Heart left ventricle (tissue), 16 donors: ENCODE data around the gene ANKRD16. TPM values are rescaled to one million over a fixed set of nuclear protein-coding genes. Genes with fewer than 3 reads are reported as not detected.
A peak's percentile ranks its signal among the peaks of the same experiment; 100 is the strongest.

Source experiments
- ATAC-seq, 4 donors: fragments of 200-7000 bp; cut with Tn5 transposase; one replicate each; pipeline ENCODE4 v1.9.1; 2020 to 2022; ENCODE audit warnings: moderate library complexity in 4 of 4, mild to moderate bottlenecking in 3 of 4, moderate number of reproducible peaks in 1 of 4
- DNase-seq, 5 donors: peaks; one replicate each; pipeline ENCODE4 v3.0.0-alpha.2; 2020
- H3K27ac ChIP-seq, 12 donors: fragments of 200-600 bp; sonication (generic) in 4 of 12; one replicate each; pipeline versions ENCODE4 v1.5.0 to v1.8.0; 2016 to 2022; ENCODE audit warnings: mild to moderate bottlenecking in 2 of 12
- H3K27me3 ChIP-seq, 9 donors: fragments of 200-600 bp; sonication (generic) in 2 of 9; one replicate each; pipeline versions ENCODE4 v1.5.1 to v1.8.0; 2016 to 2022; ENCODE audit warnings: mild to moderate bottlenecking in 3 of 9
- H3K36me3 ChIP-seq, 9 donors: fragments of 200-600 bp; sonication (generic) in 2 of 9; one replicate each; pipeline versions ENCODE4 v1.5.0 to v1.8.0; 2018 to 2022; ENCODE audit warnings: mild to moderate bottlenecking in 2 of 9
- H3K4me1 ChIP-seq, 12 donors: fragments of 200-600 bp; sonication (generic) in 4 of 12; one replicate each; pipeline versions ENCODE4 v1.5.0 to v1.8.0; 2016 to 2022; ENCODE audit warnings: mild to moderate bottlenecking in 3 of 12
- H3K4me3 ChIP-seq, 12 donors: fragments of 200-600 bp; sonication (generic) in 4 of 12; one replicate each; pipeline versions ENCODE4 v1.5.0 to v1.8.0; 2017 to 2022; ENCODE audit warnings: mild to moderate bottlenecking in 9 of 12, moderate library complexity in 4 of 12
- H3K9me3 ChIP-seq, 12 donors: fragments of 200-600 bp; sonication (generic) in 4 of 12; one replicate each; pipeline versions ENCODE4 v1.5.0 to v1.8.0; 2016 to 2022; ENCODE audit warnings: mild to moderate bottlenecking in 1 of 12
- CTCF ChIP-seq, 12 donors: fragments of 200-600 bp; sonication (generic) in 4 of 12; IDR thresholded peaks; one replicate each; pipeline versions ENCODE4 v1.5.0 to v1.8.0; 2018 to 2022; ENCODE audit warnings: antibody characterized with exemption in 12 of 12, mild to moderate bottlenecking in 5 of 12
- POLR2A ChIP-seq, 2 donors: fragments of 450-650 bp; IDR thresholded peaks; one replicate each; pipeline ENCODE4 v1.6.1; 2017; ENCODE audit warnings: antibody characterized with exemption in 2 of 2, mild to moderate bottlenecking in 2 of 2, moderate library complexity in 2 of 2
- WGBS, 4 donors: extraction: QIAGEN DNeasy Blood & Tissue Kit in 2 of 4; methylation state at CpG; one replicate each; pipeline versions ENCODE4 v1.1.5 to v1.1.7; 2013 to 2018; 5-methylcytosine and 5-hydroxymethylcytosine counted together
- intact Hi-C, 10 donors: fragments of 100-400 bp; cut with DNase I; formaldehyde crosslinking; loops; one replicate each; pipeline versions ENCODE4 v1.11.1 to v1.14.2; 2022
- polyA plus RNA-seq, 2 donors: library from polyadenylated mRNA; stranded (reverse); fragments of 200-250 nt; gene quantifications; one replicate each; pipeline ENCODE4 v1.2.3, GENCODE V29; 2013
- total RNA-seq, 9 donors: library from RNA; depleted of rRNA in 2 of 9; stranded (reverse); fragments of >200 nt in 2 of 9; fragmentation: NEBNext Ultra II Directional in 3 of 9; extraction: Animal tissue kit (Norgen Biotek cat#: 25700) in 3 of 9; gene quantifications; one replicate each; pipeline versions ENCODE4 v1.1.0 to v1.2.4, GENCODE V29; 2016 to 2023
- donor health status: ischemic (EF 13 %, LVEDD 7.1; RV severe dilation, severe dysfunction).
- donor health status: healthy with polysubstance abuse.
- donor health status: DM: no; HTN: yes; CAD: no.
- donor health status: DM: no; HTN: no; CAD: no.
- donor health status: ischemic (EF 25% LVEDD 6.9; RV normal size, moderate dysfunction).
- donor health status: ischemic (EF 25% LVEDD 5.7; RV mildly dilated, moderate dysfunction).
- donor health status: healthy.
- donor health status: DM: yes; HTN: yes; CAD: no.
- donor health status: ischemic (EF 35%, LVEDD 5.7; RV mildly dilated, moderate dysfunction).
- donor health status: nonischemic (EF 11% LVEDD 7.7; RV severe dilation, severe dysfunction).
- donor health status: DM: yes; HTN: yes; CAD: no.
- donor health status: PGD.
- donor health status: ischemic (EF 29% LVEDD 5.4; RV normal size, mild dysfunction).
- donor health status: nonischemic (EF 23%, LVEDD 6.1; RV moderate dilation, normal function).

ANKRD16 gene
- total and polyA plus RNA-seq, 11 donors: 1.7 to 5.0 (median 2.7) TPM

GRCh38 chr10:5890452-5890915, 791 bp upstream of the ANKRD16 start:
- 1 to 2% (median 1%) methylated on average over 17 to 40 of the region's 40 CpGs for WGBS, 4 donors
- H3K4me3 ChIP-seq: peak overlapping the region; percentile 32 to 99 (median 78)
- no peaks in the 10 kb centered on the region for H3K27me3 ChIP-seq
- no peaks in the 10 kb centered on the region for H3K9me3 ChIP-seq
- peaks cover 0 to 45% (median 27%) of the 10 kb centered on the region in 9 donors for H3K36me3 ChIP-seq
- intact Hi-C loops: loop anchor here in 5 of 10 donors (5.0 to 10.0 kb wide), 3 partner anchors 78 to 194 kb away; partner anchors contain the start of genes GDI2 (in 3 of the 5) and RBM17 (in 1 of the 5)
- H3K4me1 ChIP-seq: peaks cover 0 to 73% (median 57%) of the 10 kb centered on the region in 12 donors
- ATAC-seq (peak in 1 of 4 donors; percentile 0), DNase-seq (peak in 3 of 5 donors; percentile 28 to 43 (median 35))
- H3K27ac ChIP-seq: peak overlapping the region; percentile 70 to 92 (median 84)
- TF ChIP-seq CTCF (IDR thresholded peaks at IDR 0.05) (no peak), POLR2A (IDR thresholded peaks at IDR 0.05) (no peak)

DNA sequence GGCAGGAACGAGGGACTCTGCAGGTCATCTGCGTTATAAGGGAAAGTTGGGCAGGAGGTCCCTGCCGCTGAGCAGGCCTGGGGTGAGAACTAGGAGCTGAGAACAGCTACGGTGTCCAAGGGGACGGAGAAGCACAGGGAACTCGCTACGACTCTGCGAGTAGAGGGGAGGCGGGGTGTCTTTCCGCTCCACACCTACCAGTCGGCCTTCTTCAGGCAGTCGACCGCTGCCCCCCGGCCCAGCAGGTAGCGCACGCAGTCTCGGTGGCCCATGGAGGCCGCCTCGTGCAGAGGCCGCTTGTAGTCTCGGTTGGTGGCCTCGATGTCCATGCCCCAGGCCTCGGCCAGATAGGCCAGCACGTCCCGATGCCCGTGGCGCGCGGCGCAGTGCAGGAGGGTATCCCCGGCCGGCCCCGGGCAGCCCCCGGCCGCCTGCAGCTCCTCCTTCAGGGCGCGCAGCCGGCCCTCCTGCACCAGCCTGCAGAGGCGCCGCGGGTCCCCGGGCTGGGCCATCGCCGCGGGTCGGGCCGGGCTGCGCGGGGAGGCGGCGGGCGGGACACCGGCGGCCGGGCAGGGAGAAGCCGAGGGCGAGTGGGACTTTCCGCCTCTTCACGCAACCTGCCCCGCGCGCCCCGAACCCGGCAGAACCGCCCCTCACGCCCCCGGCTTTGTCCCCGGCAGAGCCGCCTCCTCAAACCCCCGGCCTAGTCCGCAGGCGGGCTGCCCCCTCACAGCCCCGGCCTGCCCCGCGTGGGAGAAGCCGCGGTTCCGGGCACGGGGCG, 660 bp downstream of the ANKRD16 start:
- DNase-seq (peak; percentile 31 to 72 (median 40)), ATAC-seq (peak in 2 of 4 donors; percentile 14 to 32)
- Histone ChIP-seq H3K4me1 (peaks cover 0 to 60% (median 46%) of the 10 kb centered on the region in 12 donors), H3K4me3 (peak overlapping the region; percentile 62 to 99 (median 84)), H3K9me3 (no peaks in the 10 kb centered on the region), H3K36me3 (peaks cover 0 to 45% (median 28%) of the 10 kb centered on the region in 9 donors), H3K27ac (peak overlapping the region; percentile 37 to 92 (median 86)), H3K27me3 (no peaks in the 10 kb centered on the region)
- TF ChIP-seq CTCF (IDR thresholded peaks at IDR 0.05): peak in 1 of 12 donors; percentile 9
- TF ChIP-seq POLR2A (IDR thresholded peaks at IDR 0.05): no peak
- intact Hi-C loops: loop anchor here in 3 of 10 donors (1.0 to 5.0 kb wide), 3 partner anchors 75 to 198 kb away; partner anchors contain the start of genes GDI2 (in 1 of the 3) and RBM17 (in 1 of the 3)
- 0 to 1% (median 1%) methylated on average over 13 to 80 of the region's 80 CpGs for WGBS, 4 donors

DNA sequence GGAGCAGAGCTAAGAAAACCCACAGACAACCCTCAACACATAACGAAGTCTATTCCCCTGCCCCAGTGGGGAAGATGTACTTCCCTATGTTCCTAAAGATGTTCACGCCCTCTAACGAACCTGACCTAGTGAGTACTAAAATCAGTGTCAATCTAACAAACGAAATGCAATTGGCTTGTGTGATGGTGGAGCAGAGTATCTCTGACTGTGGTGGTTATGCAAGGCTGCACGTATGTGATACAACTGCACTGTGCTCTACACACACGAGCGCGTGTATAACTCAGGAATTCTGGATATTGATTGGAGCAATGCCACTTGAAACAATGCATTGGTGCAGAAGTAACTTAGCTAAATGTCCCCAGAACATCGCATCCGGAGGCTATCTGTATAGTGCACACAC, 1.3 kb downstream of the ANKRD16 start:
- ATAC-seq: no peak
- TF ChIP-seq POLR2A (IDR thresholded peaks at IDR 0.05) (no peak), CTCF (IDR thresholded peaks at IDR 0.05) (no peak)
- Histone ChIP-seq H3K36me3 (peaks cover 0 to 45% (median 28%) of the 10 kb centered on the region in 9 donors), H3K4me1 (peaks cover 0 to 53% (median 40%) of the 10 kb centered on the region in 12 donors), H3K27me3 (no peaks in the 10 kb centered on the region), H3K27ac (peak overlapping the region in 5 of 12 donors; percentile 28 to 92 (median 87)), H3K4me3 (peak overlapping the region; percentile 62 to 99 (median 84)), H3K9me3 (no peaks in the 10 kb centered on the region)
- WGBS, 4 donors: 23 to 32% (median 27%) methylated on average over 10 of the region's 10 CpGs
- intact Hi-C loops: loop anchor here in 2 of 10 donors (5.0 kb wide), 2 partner anchors 76 to 199 kb away; partner anchors contain the start of genes GDI2 (in 1 of the 2) and RBM17 (in 1 of the 2)
- DNase-seq: no peak

GRCh38 chr10:5887641-5888040, 2.1 kb downstream of the ANKRD16 start:
- WGBS, 4 donors: 96 to 98% (median 97%) methylated on average over 8 of the region's 8 CpGs
- no peak for ATAC-seq
- no peak for DNase-seq
- H3K27ac ChIP-seq: no peak overlapping the region
- H3K4me3 ChIP-seq: peak overlapping the region in 1 of 12 donors; percentile 99
- peaks cover 0 to 51% (median 35%) of the 10 kb centered on the region in 9 donors for H3K36me3 ChIP-seq
- TF ChIP-seq POLR2A (IDR thresholded peaks at IDR 0.05): no peak
- no peak for TF ChIP-seq CTCF (IDR thresholded peaks at IDR 0.05)
- no peaks in the 10 kb centered on the region for H3K9me3 ChIP-seq
- no peaks in the 10 kb centered on the region for H3K27me3 ChIP-seq
- intact Hi-C loops: loop anchor here in 2 of 10 donors (5.0 kb wide), 2 partner anchors 75 to 200 kb away; partner anchors contain the start of genes GDI2 (in 1 of the 2) and RBM17 (in 1 of the 2)
- H3K4me1 ChIP-seq: peaks cover 0 to 46% (median 33%) of the 10 kb centered on the region in 12 donors
